ENCODE measurements around the gene ARHGAP10.

The ARHGAP10 gene

GRCh38 chr4:147923381-147923780 is 191.5 kb downstream of the ARHGAP10 start:
- no peak for DNase-seq

- DNase-seq, result no peak
Observed at GRCh38 chr4:147923854-147924253, 192.0 kb downstream of the ARHGAP10 start.

GRCh38 chr4:147924604-147925412 is 192.9 kb downstream of the ARHGAP10 start:
- no peak for DNase-seq

GRCh38 chr4:147927377-147928137 is 195.7 kb downstream of the ARHGAP10 start:
- DNase-seq, result no peak

GRCh38 chr4:147928400-147928799 is 196.5 kb downstream of the ARHGAP10 start:
- DNase-seq, result no peak

GRCh38 chr4:147929746-147930145 is 197.9 kb downstream of the ARHGAP10 start:
- no peak for DNase-seq

- DNase-seq, result no peak
Observed at GRCh38 chr4:147933316-147933715, 201.4 kb downstream of the ARHGAP10 start.

GRCh38 chr4:147933779-147934178 is 201.9 kb downstream of the ARHGAP10 start:
- no peak for DNase-seq

- no peak for DNase-seq
Observed at GRCh38 chr4:147938496-147938895, 206.6 kb downstream of the ARHGAP10 start.

GRCh38 chr4:147940171-147940570 is 208.3 kb downstream of the ARHGAP10 start:
- DNase-seq, result no peak

GRCh38 chr4:147941373-147941772 is 209.5 kb downstream of the ARHGAP10 start:
- DNase-seq, result no peak

- no peak for DNase-seq
Observed at GRCh38 chr4:147942729-147943128, 210.8 kb downstream of the ARHGAP10 start.

GRCh38 chr4:147943159-147943638 is 211.3 kb downstream of the ARHGAP10 start:
- no peak for DNase-seq

- DNase-seq, result no peak
Observed at GRCh38 chr4:147944249-147944648, 212.4 kb downstream of the ARHGAP10 start.

- DNase-seq, result no peak
Observed at GRCh38 chr4:147944670-147945260, 212.9 kb downstream of the ARHGAP10 start.

- DNase-seq, result no peak
Observed at GRCh38 chr4:147948336-147948735, 216.4 kb downstream of the ARHGAP10 start.

- DNase-seq, result no peak
Observed at GRCh38 chr4:147950261-147950660, 218.4 kb downstream of the ARHGAP10 start.

GRCh38 chr4:147950841-147951240 is 219.0 kb downstream of the ARHGAP10 start:
- DNase-seq, result no peak

GRCh38 chr4:147954850-147955249 is 223.0 kb downstream of the ARHGAP10 start:
- no peak for DNase-seq

- no peak for DNase-seq
Observed at GRCh38 chr4:147955827-147956558, 224.1 kb downstream of the ARHGAP10 start.

- DNase-seq, result no peak
Observed at GRCh38 chr4:147957446-147957845, 225.6 kb downstream of the ARHGAP10 start.

GRCh38 chr4:147958057-147958456 is 226.2 kb downstream of the ARHGAP10 start:
- no peak for DNase-seq

- no peak for DNase-seq
Observed at GRCh38 chr4:147958489-147959065, 226.7 kb downstream of the ARHGAP10 start.
